ENCODE measurements around the gene PARD3B.
"Not testable (repeated sequence)": the region's sequence is repeated elsewhere in the genome, so short reads cannot be mapped to it uniquely, and the experiment has no call there.

Gene PARD3B

DNA sequence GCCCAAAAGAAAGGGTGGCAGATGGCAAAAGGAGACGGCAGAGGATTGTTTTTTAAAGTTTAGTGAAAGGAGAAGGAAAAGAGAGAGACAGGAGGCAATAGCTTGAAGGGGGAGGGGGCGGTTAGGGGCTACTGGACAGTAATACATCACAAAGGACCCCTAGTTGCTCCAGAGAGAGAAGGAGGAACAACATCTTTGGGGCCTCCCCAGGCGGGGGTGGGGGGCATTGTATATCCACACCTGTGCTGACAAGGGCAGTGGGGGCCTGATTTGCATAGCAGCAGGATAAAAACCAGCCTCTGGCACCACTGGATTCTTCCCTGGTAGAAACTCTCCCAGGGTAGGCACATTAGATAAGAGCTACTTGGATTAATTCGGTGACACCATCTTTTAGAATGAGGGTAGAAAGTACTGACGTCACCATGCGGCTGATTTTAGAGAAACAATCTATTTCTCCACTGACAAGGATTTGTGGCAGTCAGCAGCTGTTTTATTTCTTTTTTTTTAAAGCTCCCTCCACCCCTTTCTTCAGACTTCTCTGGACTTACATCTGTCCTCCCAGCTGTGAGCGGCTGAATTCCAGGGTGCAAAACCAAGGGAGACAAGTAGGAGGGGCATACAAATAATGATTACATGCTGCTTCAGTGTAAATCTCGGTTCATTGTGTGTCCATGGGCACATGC, 937.3 kb downstream of the PARD3B start:
- DNase-seq (ENCODE audit: low read depth in 1 of 2, low spot score in 1 of 2): no peak

DNA sequence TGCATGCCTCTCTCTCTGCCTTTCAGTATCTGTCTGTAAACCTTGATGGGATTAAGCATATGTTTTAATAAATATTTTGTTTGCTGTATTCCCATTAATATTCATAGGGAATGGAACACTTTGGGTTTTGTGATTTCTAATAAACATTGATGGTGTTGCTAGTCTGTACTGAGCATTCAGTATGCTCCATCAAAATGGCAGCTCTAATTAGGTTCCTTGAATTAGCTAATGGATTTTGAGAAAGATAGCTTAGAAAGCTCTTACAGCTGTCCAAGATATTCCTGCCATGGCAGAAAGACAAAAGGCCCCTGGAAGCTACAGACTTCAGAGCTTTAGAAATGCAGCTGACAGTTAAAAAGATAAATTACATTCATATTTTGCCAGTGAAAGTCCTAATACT, 937.8 kb downstream of the PARD3B start:
- DNase-seq (ENCODE audit: low read depth in 1 of 2, low spot score in 1 of 2): no peak

DNA sequence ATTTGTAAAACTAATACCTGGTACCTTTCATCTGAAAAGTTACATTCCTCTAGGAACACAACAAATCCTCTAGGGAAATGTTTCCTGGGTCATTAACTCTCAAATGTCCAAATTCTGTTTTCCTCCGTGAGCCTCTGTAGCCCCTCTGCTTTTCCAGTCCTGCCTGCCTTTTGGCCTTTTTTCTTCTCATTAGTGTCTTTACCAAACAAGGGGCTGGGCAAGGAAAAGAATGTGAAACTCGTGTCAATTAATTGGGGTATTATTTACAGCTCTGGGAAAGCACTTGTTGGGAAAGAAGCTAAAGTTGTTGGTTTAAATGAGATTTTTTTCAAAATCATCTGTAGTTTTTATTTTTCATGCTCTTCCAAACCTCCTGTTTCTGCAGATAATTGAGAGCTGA, 938.9 kb downstream of the PARD3B start:
- DNase-seq (ENCODE audit: low read depth in 1 of 2, low spot score in 1 of 2): no peak

DNA sequence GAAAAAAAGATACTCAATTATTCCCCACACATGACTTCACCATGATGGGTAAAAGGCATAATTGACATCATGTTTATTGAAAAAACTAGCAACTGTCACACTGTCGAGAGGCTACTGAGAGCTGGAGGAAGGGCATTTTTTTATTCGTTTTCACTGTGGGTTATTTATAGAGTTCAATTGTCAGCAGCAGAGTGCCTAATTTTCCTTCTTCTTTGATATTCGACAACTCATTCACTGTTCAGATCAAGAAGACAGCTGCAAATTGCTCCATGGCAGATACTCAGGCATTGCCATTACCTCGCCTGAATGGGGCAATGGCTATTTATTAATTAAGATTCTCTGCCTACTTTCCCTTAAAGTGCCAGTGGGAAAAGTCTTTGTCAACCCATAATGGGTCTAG, 939.5 kb downstream of the PARD3B start:
- no peak for DNase-seq (ENCODE audit: low read depth in 1 of 2, low spot score in 1 of 2)

DNA sequence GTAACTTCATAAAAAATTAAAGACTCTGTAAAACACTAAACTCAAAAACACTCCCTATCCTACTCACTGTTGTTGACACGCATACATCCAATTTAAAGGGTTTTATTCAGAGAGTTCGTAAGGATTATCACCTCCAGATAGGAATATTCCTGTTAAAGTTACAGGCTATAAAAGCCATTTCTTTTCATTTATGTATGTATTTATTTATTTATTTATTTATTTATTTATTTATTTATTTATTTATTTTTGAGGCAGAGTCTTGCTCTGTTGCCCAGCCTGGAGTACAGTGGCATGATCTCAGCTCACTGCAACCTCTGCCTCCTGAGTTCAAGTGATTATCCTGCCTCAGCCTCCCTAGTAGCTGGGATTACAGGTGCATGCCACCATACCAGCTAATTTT, 948.3 kb downstream of the PARD3B start:
- DNase-seq (ENCODE audit: low read depth in 1 of 2, low spot score in 1 of 2): not testable (repeated sequence)

DNA sequence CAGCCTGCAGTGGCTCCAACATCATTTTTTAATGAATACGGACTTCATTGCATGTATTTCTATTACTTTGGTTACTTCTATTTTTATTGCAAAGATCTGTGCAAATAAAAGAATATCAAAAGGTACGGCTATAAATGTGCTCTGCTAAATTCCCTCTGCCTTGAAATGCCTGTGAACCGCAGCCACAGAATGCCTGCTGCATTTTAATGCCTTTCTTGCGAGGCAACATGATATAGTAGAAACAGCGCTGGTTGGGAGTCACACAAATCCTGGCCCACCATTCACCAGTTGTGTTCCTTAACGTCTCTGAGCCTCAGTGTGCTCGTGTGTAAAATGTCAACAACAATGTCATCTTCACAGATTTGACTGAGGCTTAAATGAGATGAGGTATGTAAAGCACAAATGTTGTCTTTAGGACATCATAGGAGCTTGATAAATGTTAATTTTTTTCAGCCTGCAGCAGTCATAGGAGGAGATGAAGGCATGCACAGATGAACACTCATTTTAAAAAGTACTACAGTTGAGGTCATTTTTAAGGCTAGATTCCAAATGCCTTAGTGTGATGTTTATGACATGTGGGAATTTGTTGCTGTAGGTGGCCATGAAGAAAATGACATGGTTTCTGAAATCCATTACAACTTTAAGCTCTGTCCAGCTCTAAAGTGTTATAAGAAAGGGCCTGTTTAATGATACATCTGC, 949.4 kb downstream of the PARD3B start:
- no peak for DNase-seq (ENCODE audit: low read depth in 1 of 2, low spot score in 1 of 2)

DNA sequence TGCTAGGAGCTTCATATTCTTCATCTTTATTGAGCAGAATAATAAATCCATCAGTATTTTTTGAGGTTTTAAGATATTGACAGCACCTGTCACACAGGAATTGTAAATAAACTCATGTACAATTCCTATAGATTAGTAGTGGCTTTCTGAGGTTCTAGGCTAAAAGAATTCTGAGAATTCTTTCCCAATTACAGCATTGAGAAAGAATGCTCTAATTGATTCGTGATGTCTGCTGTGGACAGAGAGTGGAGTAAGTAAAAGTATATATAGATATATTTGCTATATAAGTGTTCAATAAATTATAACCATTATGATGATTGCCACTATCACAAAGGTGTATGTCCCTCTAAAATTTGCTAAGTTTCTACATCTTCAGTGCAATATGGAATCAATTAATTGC, 950.5 kb downstream of the PARD3B start:
- DNase-seq (ENCODE audit: low read depth in 1 of 2, low spot score in 1 of 2): no peak

DNA sequence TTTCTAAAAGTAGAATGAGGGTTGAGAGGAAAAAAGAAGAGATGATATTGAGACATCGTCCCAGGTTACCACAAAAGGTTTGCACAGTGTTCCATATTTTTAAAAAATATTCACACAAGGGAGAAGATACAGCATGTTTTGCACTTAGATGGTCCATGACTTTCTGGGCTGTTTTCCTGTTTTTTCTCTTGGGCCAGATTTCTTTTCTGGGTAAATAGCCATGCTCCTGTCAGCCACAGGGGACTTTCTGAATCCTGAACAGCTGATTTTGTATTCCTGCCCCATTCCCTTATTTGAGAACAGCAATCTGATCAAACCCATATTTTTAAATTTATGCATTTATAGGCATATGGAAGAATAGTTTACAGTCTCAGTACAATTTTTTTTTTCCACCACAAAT, 951.1 kb downstream of the PARD3B start:
- no peak for DNase-seq (ENCODE audit: low read depth in 1 of 2, low spot score in 1 of 2)

DNA sequence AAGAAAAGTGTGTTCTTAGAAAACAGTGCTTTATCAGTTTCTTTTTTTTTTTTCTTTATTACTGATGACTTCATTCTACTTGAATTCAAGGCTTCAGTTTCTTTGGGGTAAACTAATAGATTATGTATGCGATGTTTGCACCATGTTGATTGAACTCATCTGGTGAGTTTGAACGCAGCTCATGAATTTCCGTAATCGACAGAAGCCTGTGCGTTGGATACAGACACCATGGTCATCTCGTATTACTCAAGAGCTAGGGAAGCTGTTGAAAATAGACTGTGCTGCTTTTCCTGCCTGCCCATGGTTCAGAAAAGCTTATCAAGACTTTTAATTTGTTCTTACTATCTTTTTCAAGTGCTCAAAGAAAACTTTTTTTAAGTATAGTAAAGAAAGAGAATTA, 951.5 kb downstream of the PARD3B start:
- no peak for DNase-seq (ENCODE audit: low read depth in 1 of 2, low spot score in 1 of 2)

DNA sequence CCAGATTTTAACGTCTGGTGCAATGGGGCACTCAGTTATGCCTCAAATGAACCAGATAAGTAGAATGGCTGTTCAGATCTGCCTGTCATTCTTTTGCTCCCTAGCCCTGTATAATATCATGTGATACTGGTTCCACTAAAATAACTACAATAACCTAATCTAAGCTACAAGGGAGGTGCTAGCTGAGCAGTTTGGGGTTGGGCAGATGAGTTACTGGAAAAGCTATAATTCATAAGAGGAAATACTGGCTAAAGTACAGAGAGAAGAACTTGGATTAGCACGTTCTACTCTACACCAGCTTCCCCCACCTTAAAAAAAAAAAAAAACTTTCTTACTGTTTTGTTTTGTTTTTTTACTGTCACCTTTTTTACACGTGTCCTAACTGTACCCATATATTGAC, 953.7 kb downstream of the PARD3B start:
- no peak for DNase-seq (ENCODE audit: low read depth in 1 of 2, low spot score in 1 of 2)

DNA sequence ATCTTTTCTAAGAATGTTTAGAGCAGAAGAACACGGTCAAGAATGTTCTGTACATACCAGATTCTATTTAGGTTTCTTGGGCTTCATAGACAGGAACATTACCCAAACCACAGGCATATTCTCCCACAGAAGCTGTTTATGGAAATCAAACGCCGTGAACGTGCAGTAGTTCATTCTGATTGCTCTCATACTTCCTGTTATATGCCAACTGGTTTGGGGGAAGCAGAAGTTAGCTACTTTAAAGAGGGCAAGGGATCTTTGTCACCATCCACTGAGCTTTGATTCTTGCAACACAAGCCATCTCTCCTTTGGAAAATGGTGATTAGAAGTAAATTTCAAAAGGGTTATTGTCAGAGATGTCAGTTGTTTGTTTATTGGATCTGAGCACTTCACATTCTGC, 954.8 kb downstream of the PARD3B start:
- no peak for DNase-seq (ENCODE audit: low read depth in 1 of 2, low spot score in 1 of 2)

DNA sequence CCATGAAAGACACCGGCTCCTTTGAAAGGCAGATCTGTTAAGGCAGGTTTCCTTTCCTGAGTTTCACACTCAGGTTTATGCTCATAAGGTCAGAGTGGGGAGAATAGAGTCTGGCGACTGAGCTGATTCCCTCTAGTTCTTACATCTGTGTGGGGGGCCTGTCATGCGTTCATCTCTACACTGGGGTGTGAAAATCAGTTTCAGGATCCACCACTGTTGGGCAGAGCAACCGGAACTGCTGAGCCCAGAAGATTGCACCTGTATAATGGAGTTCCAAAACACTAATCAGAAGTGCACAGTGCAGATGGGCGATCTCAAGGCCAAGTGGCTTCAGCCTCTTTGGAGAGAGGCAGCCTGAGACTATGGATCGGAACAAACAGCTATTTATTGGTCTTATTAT, 955.7 kb downstream of the PARD3B start:
- no peak for DNase-seq (ENCODE audit: low read depth in 1 of 2, low spot score in 1 of 2)

DNA sequence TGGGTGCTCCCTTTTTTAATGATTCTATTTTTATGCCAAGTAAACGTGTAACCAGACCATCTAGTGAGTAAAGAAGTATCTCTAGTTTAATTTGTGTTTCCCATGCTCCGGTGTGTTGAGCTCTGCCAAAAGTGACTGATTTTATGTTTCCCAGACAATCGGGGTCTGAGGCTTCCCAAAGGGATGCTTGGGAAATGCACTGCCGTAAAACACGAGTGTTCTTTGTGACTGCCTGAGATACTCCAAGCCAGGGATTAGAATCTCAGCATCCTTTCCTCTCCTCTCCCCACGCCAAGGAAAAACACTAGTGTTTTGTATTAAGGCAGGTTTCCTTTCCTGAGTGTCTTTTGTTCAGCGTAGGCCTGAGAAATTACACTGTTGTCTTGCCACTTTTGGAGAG, 956.6 kb downstream of the PARD3B start:
- no peak for DNase-seq (ENCODE audit: low read depth in 1 of 2, low spot score in 1 of 2)

DNA sequence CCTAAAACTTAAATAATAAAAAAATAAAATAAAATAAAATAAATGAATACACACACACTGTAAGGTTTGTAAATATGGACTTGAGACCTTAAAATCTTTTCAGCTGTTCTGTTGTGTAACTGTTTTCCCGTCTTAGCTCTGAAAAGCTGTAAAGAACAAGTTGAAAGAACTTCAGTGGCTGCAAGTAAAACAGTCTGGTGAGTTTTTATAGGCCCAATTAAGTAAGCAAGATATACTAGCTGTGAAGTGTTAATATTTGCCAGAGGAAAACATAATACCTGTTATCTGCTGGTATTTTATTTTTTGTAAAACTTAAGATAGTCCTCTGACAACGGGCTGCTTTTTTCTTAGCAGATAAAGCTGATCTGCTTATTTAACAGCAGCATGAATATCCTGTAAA, 960.1 kb downstream of the PARD3B start:
- no peak for DNase-seq (ENCODE audit: low read depth in 1 of 2, low spot score in 1 of 2)

DNA sequence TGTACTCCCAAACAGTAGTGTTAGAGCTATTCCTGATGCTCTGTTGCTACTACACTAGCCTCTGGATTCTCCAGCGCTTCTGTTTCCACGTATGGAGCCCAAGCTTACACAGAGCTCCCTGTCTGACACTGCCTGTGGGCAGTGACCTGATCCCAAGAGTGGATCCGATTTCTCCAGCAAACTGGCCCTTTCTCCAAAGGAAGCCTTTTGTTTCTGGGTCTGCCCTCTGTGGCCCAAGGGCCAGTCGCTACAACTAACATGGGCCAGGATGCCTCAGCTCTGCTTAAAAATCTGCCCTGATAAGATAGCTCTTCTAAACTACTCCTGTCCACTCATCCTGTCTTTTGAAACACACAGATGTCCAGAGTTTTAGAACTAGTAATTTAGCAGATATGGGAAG, 964.4 kb downstream of the PARD3B start:
- DNase-seq (ENCODE audit: low read depth in 1 of 2, low spot score in 1 of 2): no peak

DNA sequence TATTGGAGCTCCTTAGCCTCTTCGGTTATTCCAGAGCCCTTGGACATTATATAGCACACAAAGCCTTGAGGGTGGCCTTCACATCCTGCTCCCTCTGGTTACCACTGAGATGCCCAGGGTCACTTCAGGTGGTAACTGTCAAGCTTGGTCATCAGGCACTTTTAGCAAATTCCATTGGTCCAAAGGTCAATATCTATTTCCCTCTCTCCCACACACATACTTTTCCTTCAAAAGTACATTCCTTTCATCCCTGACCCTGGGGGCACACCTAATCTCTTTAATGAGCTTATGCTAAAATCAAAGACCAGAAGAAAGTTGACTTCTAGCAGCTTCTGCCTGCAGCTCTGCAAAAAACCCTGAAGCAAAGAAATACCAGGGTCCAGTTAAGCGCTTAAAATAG, 965.1 kb downstream of the PARD3B start:
- no peak for DNase-seq (ENCODE audit: low read depth in 1 of 2, low spot score in 1 of 2)

DNA sequence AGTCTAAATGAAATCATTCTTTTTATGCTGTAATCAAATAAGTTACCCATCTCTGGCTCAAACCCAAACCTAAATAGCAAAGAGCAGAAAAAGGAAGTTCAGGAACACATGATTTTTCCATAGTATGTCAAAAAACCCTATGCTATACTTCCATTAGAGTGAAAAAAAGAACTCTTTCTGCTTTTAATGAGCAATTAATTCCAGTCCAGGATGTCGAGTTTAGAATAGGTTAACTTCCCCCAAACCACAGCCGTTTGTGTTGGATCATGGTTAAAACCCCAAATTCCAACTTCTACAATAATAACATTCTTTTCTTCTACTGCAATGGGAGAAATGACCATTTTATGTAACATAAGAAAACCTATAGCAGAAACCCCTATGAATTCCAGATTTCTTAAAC, 965.9 kb downstream of the PARD3B start:
- DNase-seq (ENCODE audit: low read depth in 1 of 2, low spot score in 1 of 2): no peak

DNA sequence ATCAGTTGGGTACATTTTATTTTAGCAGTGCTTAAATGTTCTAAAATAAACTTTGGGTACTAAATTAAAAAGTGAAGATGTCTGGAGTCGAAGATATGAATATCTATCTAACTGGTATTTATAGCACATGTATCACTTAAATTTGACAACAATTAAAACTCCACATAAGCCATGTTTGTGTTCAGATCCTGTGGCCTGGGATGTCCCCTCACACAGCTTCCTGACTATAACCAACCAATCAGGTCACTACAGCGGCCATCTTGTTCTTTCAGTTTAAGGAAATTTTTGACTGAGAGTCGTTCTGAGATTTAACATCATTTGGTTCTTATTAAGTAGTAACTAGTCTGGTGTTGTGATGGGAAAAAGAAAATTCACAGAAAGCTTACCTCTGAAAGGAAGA, 966.4 kb downstream of the PARD3B start:
- DNase-seq (ENCODE audit: low read depth in 1 of 2, low spot score in 1 of 2): no peak

DNA sequence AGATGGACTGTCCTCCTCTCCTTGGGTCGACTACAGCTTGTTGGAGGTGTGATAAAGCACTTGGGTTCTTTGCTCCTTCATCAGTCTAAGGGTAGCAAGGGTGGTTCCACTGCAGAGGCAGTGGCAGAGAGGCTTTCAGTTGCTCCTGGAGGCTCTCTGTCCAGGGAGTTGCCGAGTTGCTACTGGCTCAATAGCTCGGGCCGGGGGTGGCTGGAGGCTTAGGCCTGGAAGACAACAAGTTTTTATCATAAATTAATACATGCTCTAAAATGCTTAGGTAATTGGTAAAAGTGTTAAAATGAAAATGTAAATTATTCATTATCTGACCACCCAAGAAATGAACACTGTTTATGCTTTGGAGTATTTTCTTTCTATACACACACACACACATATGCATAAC, 975.0 kb downstream of the PARD3B start:
- DNase-seq (ENCODE audit: low read depth in 1 of 2, low spot score in 1 of 2): no peak

DNA sequence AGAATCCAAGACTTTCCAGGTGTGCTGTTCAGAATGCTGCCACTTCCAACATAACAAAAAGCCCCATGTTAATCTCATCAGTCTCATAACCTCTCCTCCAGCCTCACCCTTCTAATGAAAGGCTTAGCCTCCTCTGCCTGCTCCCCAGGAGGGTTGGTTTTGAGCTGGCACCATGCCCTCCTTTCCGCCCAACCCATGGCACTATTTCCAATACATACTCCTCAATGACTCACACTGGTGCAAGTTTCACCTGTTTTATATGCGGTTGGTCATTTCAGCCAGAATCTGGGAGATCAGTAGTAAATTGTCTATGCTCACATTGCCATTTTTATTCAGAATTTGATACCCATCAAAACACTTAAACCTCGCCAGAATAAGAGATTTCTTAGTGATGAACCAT, 979.4 kb downstream of the PARD3B start:
- no peak for DNase-seq (ENCODE audit: low read depth in 1 of 2, low spot score in 1 of 2)

DNA sequence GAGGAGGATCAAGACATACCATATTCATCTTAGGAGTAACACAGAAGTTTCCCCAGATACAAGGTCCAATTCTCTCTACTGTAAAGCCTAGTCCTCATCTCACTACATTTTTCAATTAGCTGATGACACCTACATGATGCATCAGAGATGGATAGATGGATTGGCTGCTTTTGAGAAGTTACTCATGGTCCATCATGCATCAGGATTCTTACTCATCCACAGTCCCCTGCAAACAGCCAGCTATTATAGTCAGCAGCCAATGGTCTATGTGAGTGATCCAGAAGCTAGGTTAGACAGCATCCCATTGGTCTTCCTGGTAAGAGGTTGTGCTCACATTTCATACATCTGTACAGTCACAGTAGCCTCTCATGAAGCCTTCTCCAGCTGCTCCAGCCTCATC, 982.5 kb downstream of the PARD3B start:
- no peak for DNase-seq (ENCODE audit: low read depth in 1 of 2, low spot score in 1 of 2)

DNA sequence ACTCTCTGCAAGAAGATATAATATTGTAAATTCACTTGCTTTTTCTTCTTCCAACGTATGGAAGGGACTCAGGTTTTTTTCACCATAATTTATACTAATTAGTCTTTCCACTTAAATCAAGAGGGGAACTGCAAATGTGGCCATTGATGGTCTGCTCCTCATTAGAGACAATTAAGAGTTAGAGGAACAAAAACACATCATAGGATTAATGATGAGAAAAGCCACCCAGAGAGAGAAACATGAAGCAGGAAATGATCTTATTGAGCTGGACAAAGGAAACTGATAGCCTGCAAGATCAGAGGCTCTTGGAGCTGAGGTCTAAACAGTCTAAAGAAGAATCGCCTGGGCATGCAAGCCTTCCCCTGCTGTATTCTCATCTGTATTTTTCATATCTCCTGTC, 985.8 kb downstream of the PARD3B start:
- no peak for DNase-seq (ENCODE audit: low read depth in 1 of 2, low spot score in 1 of 2)

DNA sequence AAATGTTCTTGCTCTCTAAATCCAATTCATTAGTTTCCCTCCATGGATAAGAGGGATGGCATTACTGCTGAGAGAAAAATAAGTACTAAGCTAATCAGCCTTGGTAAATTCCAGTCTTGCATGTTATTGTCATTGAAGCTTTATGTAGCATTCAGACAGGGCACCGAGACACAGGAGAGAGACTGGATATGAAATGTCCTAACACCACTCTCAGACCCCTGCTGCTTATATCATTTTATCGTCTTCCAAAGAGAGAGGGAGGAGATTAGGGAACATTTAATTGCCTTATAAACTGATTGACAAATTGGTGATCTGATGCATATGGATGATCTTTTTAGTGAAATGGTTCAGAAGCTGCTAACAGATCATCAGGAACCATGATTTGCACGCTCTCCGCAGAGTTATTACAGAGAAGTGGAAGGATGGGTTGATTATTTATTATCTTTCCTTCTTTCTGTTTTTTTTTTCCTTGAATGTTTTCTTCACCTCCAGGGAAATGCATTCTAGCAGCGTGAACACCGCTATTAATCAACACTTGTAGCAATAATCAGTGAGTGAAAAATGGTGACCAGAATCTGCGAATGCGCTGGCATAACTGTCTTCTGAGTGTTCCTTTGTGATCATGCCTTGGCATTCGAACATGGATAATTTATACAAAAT, 986.3 kb downstream of the PARD3B start:
- DNase-seq (ENCODE audit: low read depth in 1 of 2, low spot score in 1 of 2): no peak
